ENCODE data around the gene INTS14. TPM values are rescaled to one million over a fixed set of nuclear protein-coding genes. Genes with fewer than 3 reads are reported as not detected.

The INTS14 gene
- total RNA-seq, 4 donors from 2014 or later: 52.4 to 99.4 (median 62.9) TPM

- no peak for DNase-seq
- no peak for TF ChIP-seq POLR2A (IDR thresholded peaks at IDR 0.05)
- H3K9me3 ChIP-seq: no peaks in the 10 kb centered on the region
- H3K27ac ChIP-seq: no peak overlapping the region
- intact Hi-C loops (cut with DNase I): loop anchor here (10.0 kb wide), 1 partner anchor 69 kb away; the partner anchor contains the start of gene HACD3
- no peak overlapping the region for H3K4me3 ChIP-seq (replicated peaks in 1 of 3)
- H3K27me3 ChIP-seq: no peaks in the 10 kb centered on the region
- 97 to 98% methylated on average over 1 of the region's 1 CpG for WGBS, 2 donors
- no peaks in the 10 kb centered on the region for H3K4me1 ChIP-seq
- H3K36me3 ChIP-seq: peaks cover 16 to 17% of the 10 kb centered on the region in 2 donors
Measured at GRCh38 chr15:65603559-65603958, 7.4 kb downstream of the INTS14 start.

- H3K4me3 ChIP-seq (replicated peaks in 1 of 3): no peak overlapping the region
- H3K27ac ChIP-seq: no peak overlapping the region
- WGBS, 2 donors: 92 to 99% methylated on average over 2 of the region's 2 CpGs
- peaks cover 20 to 21% of the 10 kb centered on the region in 2 donors for H3K36me3 ChIP-seq
- TF ChIP-seq POLR2A (IDR thresholded peaks at IDR 0.05) (no peak), CTCF (IDR thresholded peaks at IDR 0.05) (no peak)
- no peaks in the 10 kb centered on the region for H3K4me1 ChIP-seq
- H3K27me3 ChIP-seq: no peaks in the 10 kb centered on the region
- intact Hi-C loops (cut with DNase I): loop anchor here (10.0 kb wide), 1 partner anchor 68 kb away; the partner anchor contains the start of gene HACD3
- no peak for DNase-seq
- H3K9me3 ChIP-seq: no peaks in the 10 kb centered on the region
Measured at GRCh38 chr15:65603134-65603533, 7.8 kb downstream of the INTS14 start.

GRCh38 chr15:65599677-65600076 lies 11.3 kb downstream of the INTS14 start:
- H3K4me1 ChIP-seq: no peaks in the 10 kb centered on the region
- H3K9me3 ChIP-seq: no peaks in the 10 kb centered on the region
- H3K27me3 ChIP-seq: no peaks in the 10 kb centered on the region
- no peak overlapping the region for H3K27ac ChIP-seq
- no peak overlapping the region for H3K4me3 ChIP-seq (replicated peaks in 1 of 3)
- TF ChIP-seq POLR2A (IDR thresholded peaks at IDR 0.05) (no peak), CTCF (IDR thresholded peaks at IDR 0.05) (no peak)
- no peak for DNase-seq
- 94 to 95% methylated on average over 5 of the region's 5 CpGs for WGBS, 2 donors
- H3K36me3 ChIP-seq: peaks cover 32 to 45% of the 10 kb centered on the region in 2 donors
- intact Hi-C loops (cut with DNase I): loop anchor here (10.0 kb wide), 1 partner anchor 65 kb away; the partner anchor contains the start of gene HACD3

GRCh38 chr15:65598468-65598867 lies 12.5 kb downstream of the INTS14 start:
- intact Hi-C loops (cut with DNase I): no loop called here
- no peak for DNase-seq
- 96 to 99% methylated on average over 2 of the region's 2 CpGs for WGBS, 2 donors
- no peaks in the 10 kb centered on the region for H3K9me3 ChIP-seq
- H3K4me3 ChIP-seq (replicated peaks in 1 of 3): no peak overlapping the region
- no peak for TF ChIP-seq POLR2A (IDR thresholded peaks at IDR 0.05)
- no peak for TF ChIP-seq CTCF (IDR thresholded peaks at IDR 0.05)
- peaks cover 33 to 47% of the 10 kb centered on the region in 2 donors for H3K36me3 ChIP-seq
- no peak overlapping the region for H3K27ac ChIP-seq
- no peaks in the 10 kb centered on the region for H3K4me1 ChIP-seq
- H3K27me3 ChIP-seq: no peaks in the 10 kb centered on the region

- Histone ChIP-seq H3K27me3 (no peaks in the 10 kb centered on the region), H3K27ac (no peak overlapping the region), H3K9me3 (no peaks in the 10 kb centered on the region), H3K36me3 (peaks cover 55 to 56% of the 10 kb centered on the region in 2 donors), H3K4me1 (no peaks in the 10 kb centered on the region), H3K4me3 (replicated peaks in 1 of 3) (no peak overlapping the region)
- peak in 1 of 6 experiments; percentile 8 for TF ChIP-seq CTCF (IDR thresholded peaks at IDR 0.05)
- TF ChIP-seq POLR2A (IDR thresholded peaks at IDR 0.05): no peak
- intact Hi-C loops (cut with DNase I): no loop called here
- 84 to 87% methylated on average over 3 of the region's 3 CpGs for WGBS, 2 donors
- DNase-seq: no peak
Measured at GRCh38 chr15:65595960-65596359, 15.0 kb downstream of the INTS14 start.

Data from thyroid gland (tissue), 4 donors.